Body of pancreas (tissue), 4 donors: ENCODE measurements around the gene WDFY4.

Experiments used
- POLR2A ChIP-seq, 3 donors: fragments of 450-650 bp; IDR thresholded peaks; one replicate each; pipeline ENCODE4 v1.6.1; 2016; ENCODE audit warnings: antibody characterized with exemption in 3 of 3, mild to moderate bottlenecking in 2 of 3
- TF ChIP-seq, protein P1 (sequence below), 7 experiments: fragments of 450-650 bp in 4 of 7; fragments of 200-600 bp in 3 of 7; sonication (generic) in 3 of 7; IDR thresholded peaks; one replicate each; pipeline ENCODE4 v1.5.1; 2016 to 2019; ENCODE audit warnings: antibody characterized with exemption in 7 of 7

DNA sequence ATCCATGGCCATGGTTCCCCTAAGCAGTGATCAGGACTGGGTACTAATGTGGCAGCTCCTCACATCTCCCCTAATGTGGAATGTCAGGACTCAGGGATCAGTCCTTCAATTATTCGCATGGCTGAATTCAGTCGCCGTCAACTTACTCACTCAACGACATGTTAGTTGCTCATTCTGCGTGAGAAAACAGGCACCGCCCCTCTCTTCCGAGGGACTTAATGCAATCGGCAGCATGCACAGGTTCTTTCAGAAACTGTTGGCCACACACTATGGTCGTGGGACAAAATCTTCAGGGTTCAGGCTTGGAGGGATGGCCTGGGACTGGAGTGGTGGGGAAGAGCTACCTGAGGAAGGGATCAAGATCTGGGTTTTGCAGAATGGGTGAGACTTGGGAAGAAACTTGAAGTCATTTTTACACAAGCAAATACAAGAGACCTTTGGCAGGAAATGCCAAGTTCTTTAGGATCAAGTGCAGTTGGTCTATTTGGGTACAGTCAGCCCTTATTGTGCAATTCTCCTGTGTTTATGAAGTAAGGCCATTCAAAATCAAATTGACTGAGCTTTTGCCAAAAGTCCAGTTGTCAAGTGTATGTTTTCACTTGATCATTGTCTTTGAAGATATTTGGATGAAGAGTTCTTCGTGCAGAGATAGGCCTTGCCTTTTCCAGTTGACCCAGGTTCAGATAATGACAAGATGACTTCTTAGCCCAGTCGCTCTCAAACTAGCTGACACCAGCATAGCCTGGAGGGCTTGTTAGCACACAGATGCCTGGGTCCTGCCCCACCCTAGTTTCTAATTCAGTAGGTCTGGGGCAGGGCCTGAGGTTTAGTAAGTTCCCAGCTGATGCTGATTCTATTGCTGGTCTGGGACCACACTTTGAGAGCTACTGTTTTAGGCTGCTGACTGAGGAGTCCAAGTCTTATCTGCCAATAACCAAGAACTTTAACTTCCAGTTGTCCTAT is 206.5 kb downstream of the WDFY4 start:
- TF ChIP-seq, protein P1, sequence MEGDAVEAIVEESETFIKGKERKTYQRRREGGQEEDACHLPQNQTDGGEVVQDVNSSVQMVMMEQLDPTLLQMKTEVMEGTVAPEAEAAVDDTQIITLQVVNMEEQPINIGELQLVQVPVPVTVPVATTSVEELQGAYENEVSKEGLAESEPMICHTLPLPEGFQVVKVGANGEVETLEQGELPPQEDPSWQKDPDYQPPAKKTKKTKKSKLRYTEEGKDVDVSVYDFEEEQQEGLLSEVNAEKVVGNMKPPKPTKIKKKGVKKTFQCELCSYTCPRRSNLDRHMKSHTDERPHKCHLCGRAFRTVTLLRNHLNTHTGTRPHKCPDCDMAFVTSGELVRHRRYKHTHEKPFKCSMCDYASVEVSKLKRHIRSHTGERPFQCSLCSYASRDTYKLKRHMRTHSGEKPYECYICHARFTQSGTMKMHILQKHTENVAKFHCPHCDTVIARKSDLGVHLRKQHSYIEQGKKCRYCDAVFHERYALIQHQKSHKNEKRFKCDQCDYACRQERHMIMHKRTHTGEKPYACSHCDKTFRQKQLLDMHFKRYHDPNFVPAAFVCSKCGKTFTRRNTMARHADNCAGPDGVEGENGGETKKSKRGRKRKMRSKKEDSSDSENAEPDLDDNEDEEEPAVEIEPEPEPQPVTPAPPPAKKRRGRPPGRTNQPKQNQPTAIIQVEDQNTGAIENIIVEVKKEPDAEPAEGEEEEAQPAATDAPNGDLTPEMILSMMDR (IDR thresholded peaks at IDR 0.05) = no peak
- no peak for TF ChIP-seq POLR2A (IDR thresholded peaks at IDR 0.05)
